ENCODE measurements around the gene SSBP3.

The SSBP3 gene

GRCh38 chr1:54410359-54410758 lies 4.2 kb upstream of the SSBP3 start:
- DNase-seq (ENCODE audit: low read depth in 1 of 2, low spot score in 1 of 2): no peak

- no peak for DNase-seq (ENCODE audit: low read depth in 1 of 2, low spot score in 1 of 2)
Measured at GRCh38 chr1:54409156-54410142, 3.3 kb upstream of the SSBP3 start.

GRCh38 chr1:54408147-54409066 lies 2.2 kb upstream of the SSBP3 start:
- no peak for DNase-seq (ENCODE audit: low read depth in 1 of 2, low spot score in 1 of 2)

GRCh38 chr1:54407404-54408146 lies 1.4 kb upstream of the SSBP3 start:
- DNase-seq (ENCODE audit: low read depth in 1 of 2, low spot score in 1 of 2): peak in 1 of 2 donors; percentile 66

DNA sequence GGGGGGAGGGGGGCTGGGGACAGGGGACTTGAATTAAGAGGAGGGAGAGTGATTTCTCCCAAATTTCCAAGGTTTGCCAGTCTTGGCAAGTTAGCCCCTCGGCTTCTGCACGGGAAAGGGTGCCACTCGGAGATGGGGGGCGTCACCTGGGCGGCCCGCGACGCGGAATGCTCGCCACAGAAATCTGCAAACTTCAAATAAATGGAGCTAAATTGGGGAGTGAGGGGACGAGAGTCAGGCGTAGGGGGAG lies 885 bp upstream of the SSBP3 start:
- DNase-seq (ENCODE audit: low read depth in 1 of 2, low spot score in 1 of 2): no peak

DNA sequence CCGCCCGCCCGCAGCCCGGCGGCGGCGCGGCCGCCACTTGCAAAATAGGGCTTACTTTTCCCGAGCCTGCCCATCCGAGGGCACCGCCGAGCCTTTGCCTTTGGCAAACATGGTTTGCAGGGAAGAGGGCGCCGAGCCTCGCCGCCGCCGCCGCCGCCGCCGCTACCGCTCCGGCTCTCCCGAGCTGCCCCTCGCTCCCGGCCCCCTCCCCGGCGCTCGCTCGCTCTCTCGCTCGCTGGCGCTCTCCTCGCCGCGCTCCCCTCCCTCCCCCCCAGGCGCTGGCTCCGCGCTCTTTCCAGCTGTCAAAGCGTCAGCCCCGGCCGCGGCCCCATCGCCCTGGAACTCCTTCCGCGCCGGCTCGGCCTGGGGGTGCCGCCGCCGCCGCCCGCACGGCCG lies 298 bp downstream of the SSBP3 start:
- no peak for DNase-seq (ENCODE audit: low read depth in 1 of 2, low spot score in 1 of 2)

- DNase-seq (ENCODE audit: low read depth in 1 of 2, low spot score in 1 of 2): no peak
Measured at GRCh38 chr1:54404939-54405897, 976 bp downstream of the SSBP3 start.

GRCh38 chr1:54404263-54404662 lies 1.9 kb downstream of the SSBP3 start:
- no peak for DNase-seq (ENCODE audit: low read depth in 1 of 2, low spot score in 1 of 2)

- no peak for DNase-seq (ENCODE audit: low read depth in 1 of 2, low spot score in 1 of 2)
Measured at GRCh38 chr1:54403808-54404261, 2.4 kb downstream of the SSBP3 start.

DNA sequence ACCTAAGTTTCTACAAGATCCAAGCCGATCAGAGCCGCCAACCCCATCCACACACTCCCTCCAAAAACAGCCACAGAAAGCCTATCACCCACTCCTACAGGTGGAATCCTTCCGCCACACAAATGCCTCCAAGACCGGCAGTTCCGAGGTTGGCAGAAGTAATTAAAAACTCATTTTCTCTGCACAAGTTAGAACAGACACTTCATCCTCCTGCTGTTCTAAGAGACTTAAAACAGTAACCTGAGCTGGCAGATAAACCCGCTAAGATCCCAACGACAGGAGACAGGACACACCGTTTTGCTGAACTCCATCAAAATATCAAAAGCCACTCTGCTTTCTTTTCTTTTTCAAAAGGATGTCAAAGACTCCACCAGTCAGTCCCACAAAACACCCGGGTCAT lies 2.8 kb downstream of the SSBP3 start:
- DNase-seq (ENCODE audit: low read depth in 1 of 2, low spot score in 1 of 2): no peak

- DNase-seq (ENCODE audit: low read depth in 1 of 2, low spot score in 1 of 2): no peak
Measured at GRCh38 chr1:54402896-54403295, 3.3 kb downstream of the SSBP3 start.

- no peak for DNase-seq (ENCODE audit: low read depth in 1 of 2, low spot score in 1 of 2)
Measured at GRCh38 chr1:54401799-54402198, 4.4 kb downstream of the SSBP3 start.

DNA sequence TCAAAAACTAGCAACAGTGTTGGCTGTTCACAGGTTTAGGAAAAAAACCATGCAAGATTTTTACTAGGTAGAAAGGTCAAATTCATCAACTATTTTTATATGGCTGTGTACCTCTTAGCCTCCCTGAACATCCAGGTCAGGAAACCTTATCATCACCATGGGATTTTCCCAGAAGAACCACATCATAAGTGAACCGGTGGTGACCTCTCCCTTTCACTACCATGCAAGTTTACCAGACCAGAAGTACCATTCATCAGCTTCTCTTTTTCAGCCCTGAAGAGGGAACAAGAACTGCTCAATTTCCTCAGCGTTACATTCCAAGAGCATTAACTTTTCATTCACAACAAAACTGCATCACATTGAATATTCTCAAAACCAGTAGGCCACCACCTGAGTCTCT lies 5.9 kb downstream of the SSBP3 start:
- peak in 1 of 2 donors; percentile 41 for DNase-seq (ENCODE audit: low read depth in 1 of 2, low spot score in 1 of 2)

- no peak for DNase-seq (ENCODE audit: low read depth in 1 of 2, low spot score in 1 of 2)
Measured at GRCh38 chr1:54399765-54400164, 6.4 kb downstream of the SSBP3 start.

DNA sequence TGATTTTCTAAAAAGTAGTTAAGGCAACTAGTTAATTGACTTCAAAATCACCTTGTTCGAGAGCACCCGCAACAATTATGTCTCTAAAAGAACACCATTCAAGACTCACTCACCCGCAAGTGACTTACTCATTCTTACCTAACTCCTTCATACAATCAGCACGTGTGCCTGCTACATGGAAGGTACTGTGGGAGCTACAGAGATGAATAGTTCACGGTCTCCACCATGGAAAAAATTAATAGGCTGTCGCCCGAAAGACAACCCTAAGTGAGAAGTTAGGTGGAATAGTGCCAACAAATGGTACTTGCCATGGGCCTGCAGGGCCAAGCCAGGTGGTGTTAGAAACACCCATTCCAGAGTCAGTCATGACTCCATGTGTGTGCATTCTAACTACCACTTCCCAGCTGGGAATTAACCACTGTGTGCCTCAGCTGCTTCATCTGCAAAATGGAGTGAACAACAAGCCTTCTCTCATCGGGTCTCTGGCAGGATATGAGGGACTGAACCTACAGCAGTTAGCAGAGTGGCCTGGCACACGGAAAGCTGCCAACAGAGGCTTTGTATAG lies 7.1 kb downstream of the SSBP3 start:
- DNase-seq (ENCODE audit: low read depth in 1 of 2, low spot score in 1 of 2): peak in 1 of 2 donors; percentile 59

- no peak for DNase-seq (ENCODE audit: low read depth in 1 of 2, low spot score in 1 of 2)
Measured at GRCh38 chr1:54397980-54398379, 8.2 kb downstream of the SSBP3 start.

- no peak for DNase-seq (ENCODE audit: low read depth in 1 of 2, low spot score in 1 of 2)
Measured at GRCh38 chr1:54397090-54397591, 9.1 kb downstream of the SSBP3 start.

GRCh38 chr1:54396261-54396933 lies 9.8 kb downstream of the SSBP3 start:
- DNase-seq (ENCODE audit: low read depth in 1 of 2, low spot score in 1 of 2): no peak

GRCh38 chr1:54395281-54395934 lies 10.8 kb downstream of the SSBP3 start:
- DNase-seq (ENCODE audit: low read depth in 1 of 2, low spot score in 1 of 2): no peak
